ENCODE data around the gene TMX2.
A peak's percentile ranks its signal among the peaks of the same experiment; 100 is the strongest.

The TMX2 gene

GRCh38 chr11:57771365-57771764, 59.0 kb downstream of the TMX2 start:
- Mint-ChIP-seq H3K36me3 (peaks cover 22% of the 10 kb centered on the region), H3K4me1 (peaks cover 28% of the 10 kb centered on the region), H3K9me3 (peaks cover 4% of the 10 kb centered on the region), H3K27ac (no peak overlapping the region), H3K27me3 (no peaks in the 10 kb centered on the region), H3K4me3 (no peak overlapping the region)
- ATAC-seq: no peak

DNA sequence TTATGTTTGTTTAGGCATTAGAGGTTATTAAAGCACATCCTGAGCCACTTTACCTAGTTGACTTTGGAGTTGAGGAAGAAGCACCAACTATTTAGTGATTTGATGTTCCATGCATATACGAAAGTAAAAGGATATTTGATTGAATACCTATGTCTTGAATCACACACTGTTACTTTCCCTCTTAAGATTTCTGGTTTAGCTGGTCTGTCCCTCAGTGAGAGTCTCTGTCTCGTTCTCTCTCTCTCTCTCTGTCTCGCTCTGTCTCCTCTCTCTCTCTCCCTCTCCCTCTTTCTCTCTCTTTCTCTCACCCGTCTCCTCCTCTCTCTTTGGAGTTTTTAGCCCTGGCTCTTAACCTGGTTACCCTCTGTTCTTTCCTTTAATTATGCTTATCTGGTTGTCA, 60.2 kb downstream of the TMX2 start:
- Mint-ChIP-seq H3K4me3 (no peak overlapping the region), H3K36me3 (peaks cover 18% of the 10 kb centered on the region), H3K9me3 (peaks cover 4% of the 10 kb centered on the region), H3K4me1 (peaks cover 32% of the 10 kb centered on the region), H3K27me3 (no peaks in the 10 kb centered on the region), H3K27ac (peak overlapping the region; percentile 6)
- ATAC-seq: no peak

DNA sequence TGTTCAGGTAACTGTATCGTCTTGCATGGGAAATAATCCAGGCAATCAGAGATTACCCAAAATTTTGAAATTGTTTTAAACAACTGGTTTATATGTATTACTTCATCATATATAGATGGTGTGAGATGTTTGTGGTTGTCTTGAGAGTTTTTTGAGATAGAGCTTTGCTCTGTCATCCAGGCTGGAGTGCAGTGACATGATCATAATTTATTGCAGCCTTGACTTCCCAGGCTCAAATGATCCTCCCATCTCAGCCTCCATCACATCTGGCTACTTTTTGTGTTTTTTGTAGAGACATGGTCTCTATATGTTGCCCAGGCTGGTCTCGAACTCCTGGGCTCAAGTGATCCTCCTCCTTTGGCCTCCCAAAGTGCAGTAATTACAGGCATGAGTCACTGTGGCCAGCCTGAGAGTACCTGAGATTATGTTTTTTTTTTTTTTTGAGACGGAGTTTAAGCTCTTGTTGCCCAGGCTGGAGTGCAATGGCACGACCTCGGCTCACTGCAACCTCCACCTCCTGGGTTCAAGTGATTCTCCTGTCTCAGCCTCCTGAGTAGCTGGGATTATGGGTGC, 60.7 kb downstream of the TMX2 start:
- peaks cover 4% of the 10 kb centered on the region for H3K9me3 Mint-ChIP-seq
- peak overlapping the region; percentile 6 for H3K27ac Mint-ChIP-seq
- H3K4me1 Mint-ChIP-seq: peaks cover 33% of the 10 kb centered on the region
- H3K4me3 Mint-ChIP-seq: no peak overlapping the region
- peaks cover 18% of the 10 kb centered on the region for H3K36me3 Mint-ChIP-seq
- H3K27me3 Mint-ChIP-seq: no peaks in the 10 kb centered on the region
- no peak for ATAC-seq

DNA sequence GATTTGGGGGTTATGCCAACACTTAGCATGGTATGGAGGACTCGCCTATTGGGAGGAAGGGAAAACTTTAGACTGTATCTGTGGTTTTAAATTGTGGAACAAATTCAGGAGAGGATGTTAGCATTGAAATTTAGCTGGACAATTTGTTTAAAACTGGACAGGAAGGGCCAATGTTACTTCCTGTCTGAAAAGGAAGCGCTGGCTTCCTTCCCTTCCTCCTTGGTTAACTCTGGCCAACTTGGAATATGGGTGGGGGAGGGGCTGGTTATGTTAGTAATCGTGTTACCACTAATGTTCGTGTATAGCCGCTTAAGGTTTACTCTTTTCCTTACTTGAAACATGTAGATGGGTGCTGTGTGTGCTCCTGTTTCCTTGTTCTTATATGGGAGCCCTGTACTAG, 63.1 kb downstream of the TMX2 start:
- Mint-ChIP-seq H3K4me1 (peaks cover 40% of the 10 kb centered on the region), H3K4me3 (no peak overlapping the region), H3K9me3 (peaks cover 4% of the 10 kb centered on the region), H3K27ac (no peak overlapping the region), H3K36me3 (peaks cover 12% of the 10 kb centered on the region), H3K27me3 (no peaks in the 10 kb centered on the region)
- no peak for ATAC-seq

DNA sequence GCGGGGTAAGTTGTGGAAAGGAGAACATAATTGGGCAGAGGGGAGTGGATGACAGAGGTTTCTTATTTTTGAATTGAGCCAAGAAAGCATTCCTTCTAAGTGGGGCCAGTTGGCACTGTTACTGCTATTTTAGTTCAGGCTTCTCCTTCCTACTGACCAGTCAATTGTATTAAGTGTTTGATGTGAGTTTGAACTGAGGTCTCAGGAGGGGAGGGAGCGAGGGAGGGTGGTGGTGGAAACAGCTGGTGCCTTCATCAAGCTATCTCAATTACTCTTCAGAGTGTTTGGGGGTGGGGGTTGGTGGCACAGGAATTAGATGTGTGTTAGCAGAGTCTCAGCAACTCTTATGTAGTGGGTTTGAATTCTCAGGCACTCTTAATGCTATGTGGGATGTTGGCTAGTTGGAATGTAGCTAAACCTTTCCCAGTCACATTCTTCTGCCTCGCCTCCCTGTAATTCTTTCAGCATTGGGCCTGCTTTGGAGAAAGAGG, 63.7 kb downstream of the TMX2 start:
- H3K4me1 Mint-ChIP-seq: peaks cover 39% of the 10 kb centered on the region
- H3K9me3 Mint-ChIP-seq: peaks cover 4% of the 10 kb centered on the region
- H3K36me3 Mint-ChIP-seq: peaks cover 10% of the 10 kb centered on the region
- H3K27ac Mint-ChIP-seq: no peak overlapping the region
- no peak overlapping the region for H3K4me3 Mint-ChIP-seq
- no peaks in the 10 kb centered on the region for H3K27me3 Mint-ChIP-seq
- ATAC-seq: no peak

- ATAC-seq: no peak
These were observed 64.3 kb downstream of the TMX2 start for GRCh38 chr11:57776577-57777210.

DNA sequence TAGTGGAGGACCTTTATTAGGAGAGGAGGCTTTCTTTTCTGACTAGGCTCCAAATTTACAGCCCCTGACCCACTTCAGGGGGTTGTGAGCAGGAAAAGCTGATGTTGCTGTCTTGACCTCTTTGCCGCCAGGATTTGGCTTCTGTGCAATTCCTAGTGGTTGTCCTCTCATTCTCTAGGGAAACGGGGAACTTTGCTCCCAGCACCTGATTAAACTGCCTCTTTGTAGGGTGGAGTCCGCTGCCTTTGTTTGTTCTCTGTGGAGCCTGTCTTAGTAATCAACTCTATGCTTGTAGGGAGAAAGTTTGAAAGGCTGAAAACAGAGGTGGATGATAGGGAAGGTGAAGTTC, 65.5 kb downstream of the TMX2 start:
- Mint-ChIP-seq H3K36me3 (peaks cover 15% of the 10 kb centered on the region), H3K27ac (no peak overlapping the region), H3K4me1 (peaks cover 34% of the 10 kb centered on the region), H3K4me3 (no peak overlapping the region), H3K9me3 (no peaks in the 10 kb centered on the region), H3K27me3 (no peaks in the 10 kb centered on the region)
- ATAC-seq: no peak

More at GRCh38 chr11:57776577-57777210, 64.3 kb downstream of the TMX2 start:
- Mint-ChIP-seq H3K9me3 (no peaks in the 10 kb centered on the region), H3K27ac (no peak overlapping the region), H3K4me1 (peaks cover 34% of the 10 kb centered on the region), H3K4me3 (no peak overlapping the region), H3K36me3 (peaks cover 11% of the 10 kb centered on the region), H3K27me3 (no peaks in the 10 kb centered on the region)

GRCh38 chr11:57778318-57779037, 66.1 kb downstream of the TMX2 start:
- Mint-ChIP-seq H3K4me1 (peaks cover 34% of the 10 kb centered on the region), H3K4me3 (no peak overlapping the region), H3K27ac (no peak overlapping the region), H3K9me3 (no peaks in the 10 kb centered on the region), H3K36me3 (peaks cover 15% of the 10 kb centered on the region), H3K27me3 (no peaks in the 10 kb centered on the region)
- ATAC-seq: no peak

- Mint-ChIP-seq H3K4me1 (peaks cover 35% of the 10 kb centered on the region), H3K27me3 (no peaks in the 10 kb centered on the region), H3K27ac (no peak overlapping the region), H3K36me3 (peaks cover 15% of the 10 kb centered on the region), H3K9me3 (no peaks in the 10 kb centered on the region), H3K4me3 (no peak overlapping the region)
- no peak for ATAC-seq
These were observed 66.9 kb downstream of the TMX2 start for GRCh38 chr11:57779276-57779675.

DNA sequence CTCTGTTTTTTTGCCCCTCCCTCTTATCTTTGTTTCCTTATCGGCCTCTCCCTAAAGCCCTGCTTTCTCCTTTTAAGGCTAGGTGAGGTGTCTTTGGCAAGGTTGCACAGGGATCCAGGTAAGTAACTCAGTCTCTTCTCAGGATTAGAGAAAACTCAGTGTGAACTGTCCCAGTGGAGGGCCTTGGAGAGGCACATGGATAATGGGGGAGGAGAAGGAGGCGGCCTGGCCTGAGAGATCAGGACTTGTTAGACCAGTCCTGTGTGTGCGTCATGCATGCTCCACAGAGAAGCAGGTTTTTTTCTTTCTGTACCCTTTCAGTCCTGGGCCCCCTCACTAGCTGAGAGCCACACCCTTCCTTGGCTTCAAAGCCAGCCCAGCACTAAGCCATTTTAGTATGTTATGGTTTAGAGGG, 69.1 kb downstream of the TMX2 start:
- H3K36me3 Mint-ChIP-seq: peaks cover 9% of the 10 kb centered on the region
- no peaks in the 10 kb centered on the region for H3K27me3 Mint-ChIP-seq
- no peak for ATAC-seq
- H3K9me3 Mint-ChIP-seq: no peaks in the 10 kb centered on the region
- H3K4me1 Mint-ChIP-seq: peaks cover 42% of the 10 kb centered on the region
- no peak overlapping the region for H3K4me3 Mint-ChIP-seq
- H3K27ac Mint-ChIP-seq: no peak overlapping the region

DNA sequence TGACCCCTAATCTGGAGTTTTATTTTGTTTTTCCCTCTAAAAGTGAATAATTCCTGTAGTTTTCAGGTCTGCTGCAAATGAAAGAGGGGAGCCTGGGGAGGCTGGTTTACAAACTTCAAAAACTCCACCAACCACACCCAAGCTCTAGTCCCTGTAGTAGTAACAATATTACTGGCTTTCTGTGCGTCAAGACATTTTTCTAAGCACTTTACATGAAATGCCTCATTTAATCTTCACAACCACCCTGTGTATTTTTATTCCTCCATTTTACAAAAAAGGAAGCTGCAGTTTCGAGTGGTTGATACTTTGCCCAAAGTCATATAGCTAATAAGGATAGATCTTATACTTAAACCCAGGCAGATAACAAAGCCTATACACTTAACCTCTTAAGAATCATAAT, 72.7 kb downstream of the TMX2 start:
- Mint-ChIP-seq H3K4me1 (peaks cover 50% of the 10 kb centered on the region), H3K27ac (peak overlapping the region; percentile 85)
- peak; percentile 82 for ATAC-seq

DNA sequence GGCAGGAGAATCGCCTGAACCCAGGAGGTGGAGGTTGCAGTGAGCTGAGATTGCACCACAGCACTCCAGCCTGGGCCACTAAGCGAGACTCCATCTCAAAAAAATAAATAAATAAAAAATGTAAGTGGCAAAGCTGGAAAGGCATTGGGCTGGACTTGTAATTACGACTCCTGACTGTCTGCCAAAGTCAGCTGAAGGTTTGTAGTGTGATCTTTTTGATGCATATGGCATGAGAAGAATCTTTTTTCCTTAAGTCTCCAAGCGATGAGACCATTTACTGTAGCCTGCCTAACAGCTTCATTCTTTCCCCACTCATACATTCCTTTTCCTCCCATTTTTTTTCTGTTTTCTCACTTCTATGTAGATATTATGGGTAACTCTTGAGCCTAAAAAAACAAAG, 74.0 kb downstream of the TMX2 start:
- H3K4me1 Mint-ChIP-seq: peaks cover 56% of the 10 kb centered on the region
- peak overlapping the region; percentile 60 for H3K4me3 Mint-ChIP-seq
- no peak for ATAC-seq

More for the DNA sequence above, 72.7 kb downstream of the TMX2 start:
- Mint-ChIP-seq H3K4me3 (peak overlapping the region; percentile 60), H3K36me3 (peaks cover 9% of the 10 kb centered on the region), H3K27me3 (no peaks in the 10 kb centered on the region), H3K9me3 (no peaks in the 10 kb centered on the region)

DNA sequence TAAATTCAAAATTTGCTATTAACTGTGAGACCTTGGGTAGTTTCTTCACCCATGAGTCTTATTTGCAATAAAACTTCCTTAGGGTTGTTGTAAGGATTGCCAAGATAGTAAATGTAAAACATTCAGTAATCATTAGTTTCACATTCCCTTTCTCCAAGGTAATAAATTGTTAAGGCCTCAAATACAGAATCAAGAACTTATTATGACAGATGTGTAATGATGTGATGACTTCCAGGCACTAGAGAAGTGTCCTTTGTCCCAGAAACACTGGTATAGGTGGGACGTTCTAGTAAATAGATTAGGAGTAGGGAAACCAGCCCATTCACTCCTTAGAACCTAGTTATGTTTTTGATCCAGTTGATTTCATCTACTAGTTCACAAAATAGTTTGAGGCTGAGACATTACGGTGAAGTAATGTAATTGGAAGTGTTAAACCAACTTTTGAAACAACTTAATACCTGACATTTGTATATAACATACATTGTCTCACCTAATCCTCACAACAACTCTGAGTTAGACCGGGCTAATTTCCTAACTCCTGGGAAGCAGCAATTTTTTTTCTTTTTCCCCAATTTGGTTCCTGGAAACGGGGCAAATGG, 74.7 kb downstream of the TMX2 start:
- Mint-ChIP-seq H3K4me3 (no peak overlapping the region), H3K9me3 (no peaks in the 10 kb centered on the region), H3K27ac (peak overlapping the region; percentile 85), H3K27me3 (no peaks in the 10 kb centered on the region), H3K4me1 (peaks cover 63% of the 10 kb centered on the region), H3K36me3 (peaks cover 5% of the 10 kb centered on the region)
- no peak for ATAC-seq

More for the DNA sequence above, 74.0 kb downstream of the TMX2 start:
- Mint-ChIP-seq H3K36me3 (peaks cover 11% of the 10 kb centered on the region), H3K27ac (peak overlapping the region; percentile 85), H3K27me3 (no peaks in the 10 kb centered on the region), H3K9me3 (no peaks in the 10 kb centered on the region)

DNA sequence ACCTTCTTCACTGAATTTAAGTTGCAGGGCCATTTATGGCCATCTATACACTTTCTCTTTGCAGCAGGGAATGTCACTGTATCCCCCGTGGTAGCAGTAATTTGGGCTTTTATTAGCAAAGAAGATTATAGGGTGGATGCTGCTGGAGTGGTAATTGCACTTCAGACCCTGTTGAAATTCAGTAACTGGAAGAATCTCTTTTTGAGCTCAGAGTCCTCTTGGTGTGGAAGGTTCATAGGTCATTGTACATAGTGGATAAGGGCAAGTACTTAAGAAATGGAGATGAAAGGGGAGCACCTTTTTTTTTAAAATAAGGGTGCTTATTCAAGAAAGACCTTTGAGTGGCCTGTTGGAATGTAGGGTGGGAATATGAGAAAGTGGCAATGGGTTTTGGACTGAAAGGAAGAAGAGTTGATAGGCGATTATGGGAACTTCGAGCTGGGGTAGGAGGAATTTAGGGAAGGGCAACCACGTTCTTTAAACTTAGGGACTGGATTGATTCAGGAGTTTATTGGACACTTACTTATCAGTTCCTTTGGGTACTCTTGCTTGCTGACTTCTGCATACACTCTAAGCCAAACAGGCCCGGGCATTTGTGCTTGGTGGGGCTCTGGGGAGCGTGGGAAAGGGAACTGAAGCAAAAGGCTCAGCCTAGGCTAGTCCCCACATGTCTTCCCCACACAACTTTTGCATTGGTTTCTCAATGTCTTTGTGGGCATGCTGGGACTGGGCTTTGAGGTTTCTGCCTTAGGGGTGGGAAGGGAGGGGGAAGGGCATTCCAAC, 75.7 kb downstream of the TMX2 start:
- H3K4me1 Mint-ChIP-seq: peaks cover 73% of the 10 kb centered on the region
- no peaks in the 10 kb centered on the region for H3K27me3 Mint-ChIP-seq
- ATAC-seq: no peak

GRCh38 chr11:57788703-57789088, 76.3 kb downstream of the TMX2 start:
- Mint-ChIP-seq H3K36me3 (peaks cover 5% of the 10 kb centered on the region), H3K27ac (peak overlapping the region; percentile 27), H3K4me1 (peaks cover 77% of the 10 kb centered on the region), H3K9me3 (no peaks in the 10 kb centered on the region), H3K4me3 (no peak overlapping the region), H3K27me3 (no peaks in the 10 kb centered on the region)
- no peak for ATAC-seq

More for the DNA sequence above, 75.7 kb downstream of the TMX2 start:
- Mint-ChIP-seq H3K4me3 (no peak overlapping the region), H3K36me3 (peaks cover 5% of the 10 kb centered on the region), H3K27ac (peak overlapping the region; percentile 27), H3K9me3 (no peaks in the 10 kb centered on the region)
